T1000 (cell line): ENCODE results near the gene GTPBP1.

Experiments used
- DNase-seq: peaks from one replicate; lab custom pipeline; 2025; ENCODE audit warnings: mixed read lengths; lab: John Stamatoyannopoulos, UW

The GTPBP1 gene

GRCh38 chr22:38705235-38706100 lies at the start of gene GTPBP1:
Gene GTPBP1 (plus strand): TSS chr22:38705944. CDS start chr22:38705956, 12 bp downstream.
- peak; percentile 98 for DNase-seq

GRCh38 chr22:38656256-38657044 lies 49.3 kb upstream of the GTPBP1 start, which contains the start of the genes CBY1 and FAM227A:
Gene CBY1 (plus strand): TSS chr22:38656638. CDS start chr22:38668055, 11,417 bp downstream.
Gene FAM227A (minus strand): TSS chr22:38656392. CDS start chr22:38650168, 6,224 bp downstream.
- peak; percentile 87 for DNase-seq

- DNase-seq: no peak
These were observed 48.5 kb upstream of the GTPBP1 start for GRCh38 chr22:38657045-38657909.

- DNase-seq: no peak
These were observed 30.9 kb upstream of the GTPBP1 start for GRCh38 chr22:38674888-38675287.

GRCh38 chr22:38675833-38676232 lies 29.9 kb upstream of the GTPBP1 start:
- no peak for DNase-seq

GRCh38 chr22:38681582-38682335 lies 24.0 kb upstream of the GTPBP1 start, which contains the start of gene TOMM22:
Gene TOMM22 (plus strand): TSS chr22:38681957. CDS start chr22:38681979, 22 bp downstream.
- peak; percentile 73 for DNase-seq

GRCh38 chr22:38684895-38685294 lies 20.8 kb upstream of the GTPBP1 start:
- DNase-seq: no peak

GRCh38 chr22:38685761-38686160 lies 20.0 kb upstream of the GTPBP1 start:
- no peak for DNase-seq

GRCh38 chr22:38689651-38690050 lies 16.1 kb upstream of the GTPBP1 start:
- DNase-seq: no peak

GRCh38 chr22:38694049-38694448 lies 11.7 kb upstream of the GTPBP1 start:
- DNase-seq: no peak

- no peak for DNase-seq
These were observed 10.8 kb upstream of the GTPBP1 start for GRCh38 chr22:38694940-38695339.

GRCh38 chr22:38696606-38697424 lies 8.9 kb upstream of the GTPBP1 start:
- DNase-seq: no peak

GRCh38 chr22:38697425-38698089 lies 8.2 kb upstream of the GTPBP1 start:
- DNase-seq: no peak

- DNase-seq: no peak
These were observed 7.2 kb upstream of the GTPBP1 start for GRCh38 chr22:38698407-38699094.

- DNase-seq: no peak
These were observed 6.6 kb upstream of the GTPBP1 start for GRCh38 chr22:38699143-38699542.

GRCh38 chr22:38699784-38700183 lies 6.0 kb upstream of the GTPBP1 start:
- DNase-seq: no peak

GRCh38 chr22:38700270-38700788 lies 5.4 kb upstream of the GTPBP1 start:
- no peak for DNase-seq

GRCh38 chr22:38700789-38701628 lies 4.7 kb upstream of the GTPBP1 start, which contains the start of gene JOSD1:
Gene JOSD1 (minus strand): TSS chr22:38700943. CDS start chr22:38699987, 956 bp downstream.
- DNase-seq: peak; percentile 82
